ENCODE data around the gene ATF4.

DNA sequence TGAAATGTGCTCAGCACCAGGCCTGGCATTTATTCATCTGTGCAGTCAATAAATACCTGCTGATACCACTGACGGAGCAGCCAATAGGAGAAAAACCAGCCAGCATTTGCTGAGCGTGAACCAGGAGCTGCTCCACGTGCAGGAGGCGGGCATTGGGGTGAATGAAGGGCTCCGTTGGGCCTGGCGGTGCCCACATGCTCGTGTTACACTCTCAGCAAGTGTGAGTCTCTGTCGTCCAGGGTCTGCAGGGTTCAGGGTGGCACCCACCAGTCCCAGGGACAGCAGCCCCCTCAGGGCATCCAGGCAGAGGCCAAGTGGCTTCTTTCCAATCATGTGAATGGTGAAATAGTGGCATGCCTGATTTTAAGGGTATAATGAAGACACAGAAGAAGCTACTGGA lies 16.3 kb downstream of the ATF4 start:
- TF ChIP-seq, protein P1, sequence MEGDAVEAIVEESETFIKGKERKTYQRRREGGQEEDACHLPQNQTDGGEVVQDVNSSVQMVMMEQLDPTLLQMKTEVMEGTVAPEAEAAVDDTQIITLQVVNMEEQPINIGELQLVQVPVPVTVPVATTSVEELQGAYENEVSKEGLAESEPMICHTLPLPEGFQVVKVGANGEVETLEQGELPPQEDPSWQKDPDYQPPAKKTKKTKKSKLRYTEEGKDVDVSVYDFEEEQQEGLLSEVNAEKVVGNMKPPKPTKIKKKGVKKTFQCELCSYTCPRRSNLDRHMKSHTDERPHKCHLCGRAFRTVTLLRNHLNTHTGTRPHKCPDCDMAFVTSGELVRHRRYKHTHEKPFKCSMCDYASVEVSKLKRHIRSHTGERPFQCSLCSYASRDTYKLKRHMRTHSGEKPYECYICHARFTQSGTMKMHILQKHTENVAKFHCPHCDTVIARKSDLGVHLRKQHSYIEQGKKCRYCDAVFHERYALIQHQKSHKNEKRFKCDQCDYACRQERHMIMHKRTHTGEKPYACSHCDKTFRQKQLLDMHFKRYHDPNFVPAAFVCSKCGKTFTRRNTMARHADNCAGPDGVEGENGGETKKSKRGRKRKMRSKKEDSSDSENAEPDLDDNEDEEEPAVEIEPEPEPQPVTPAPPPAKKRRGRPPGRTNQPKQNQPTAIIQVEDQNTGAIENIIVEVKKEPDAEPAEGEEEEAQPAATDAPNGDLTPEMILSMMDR (IDR thresholded peaks at IDR 0.05): no peak
- no peak for TF ChIP-seq POLR2A (IDR thresholded peaks at IDR 0.05)
- no peak for TF ChIP-seq EP300 (IDR thresholded peaks at IDR 0.05)

Data from ovary (tissue), 3 donors.